IPS DF 6.9 (cell line): ENCODE measurements around the gene ATF5.

ENCODE experiments used
- DNase-seq: peaks from one replicate; pipeline ENCODE4 v3.0.0-alpha.2; 2013; ENCODE audit warnings: low read depth, low spot score
- H3K27ac ChIP-seq: one replicate; pipeline ENCODE4 v1.5.1; 2013; ENCODE audit warnings: low read length, control low read depth
- H3K27me3 ChIP-seq: 2 replicates; pipeline ENCODE4 v1.6.1; 2013; ENCODE audit warnings: mild to moderate bottlenecking, low read length; ENCODE audit not compliant: control insufficient read depth, insufficient read depth
- H3K36me3 ChIP-seq: 2 replicates; pipeline ENCODE4 v1.6.1; 2013; ENCODE audit warnings: low read length; ENCODE audit not compliant: control insufficient read depth, insufficient read depth
- H3K4me1 ChIP-seq: 2 replicates; pipeline ENCODE4 v1.6.1; 2013; ENCODE audit warnings: low read length; ENCODE audit not compliant: control insufficient read depth, insufficient read depth
- H3K4me3 ChIP-seq: 2 replicates; pipeline ENCODE4 v1.5.1; 2013; ENCODE audit warnings: mild to moderate bottlenecking, low read length
- H3K9me3 ChIP-seq: 2 replicates; pipeline ENCODE4 v1.6.1; 2013; ENCODE audit warnings: low read length, inconsistent platforms; ENCODE audit not compliant: control insufficient read depth, insufficient read depth
- WGBS: extraction: QIAGEN DNeasy Blood & Tissue Kit; methylation state at CpG from one replicate; pipeline ENCODE4 v1.1.7; 2013; ENCODE audit warnings: mixed read lengths, missing lambda C conversion rate; ENCODE audit not compliant: insufficient read length, insufficient coverage; 5-methylcytosine and 5-hydroxymethylcytosine counted together

Gene ATF5

GRCh38 chr19:49912965-49913685 is 15.9 kb upstream of the ATF5 start:
- Histone ChIP-seq H3K27ac (no peak overlapping the region), H3K36me3 (peaks cover 22% of the 10 kb centered on the region), H3K9me3 (no peaks in the 10 kb centered on the region), H3K27me3 (no peaks in the 10 kb centered on the region), H3K4me1 (no peaks in the 10 kb centered on the region), H3K4me3 (no peak overlapping the region)
- no peak for DNase-seq
- no CpG with 5 or more reads among the region's 21 CpGs for WGBS

GRCh38 chr19:49913720-49914119 is 15.3 kb upstream of the ATF5 start:
- no peak for DNase-seq
- no CpG with 5 or more reads among the region's 10 CpGs for WGBS
- H3K27me3 ChIP-seq: no peaks in the 10 kb centered on the region
- no peaks in the 10 kb centered on the region for H3K9me3 ChIP-seq
- H3K36me3 ChIP-seq: peaks cover 22% of the 10 kb centered on the region
- H3K4me3 ChIP-seq: no peak overlapping the region
- H3K4me1 ChIP-seq: no peaks in the 10 kb centered on the region
- no peak overlapping the region for H3K27ac ChIP-seq

GRCh38 chr19:49915271-49915670 is 13.7 kb upstream of the ATF5 start:
- H3K27ac ChIP-seq: no peak overlapping the region
- no peaks in the 10 kb centered on the region for H3K27me3 ChIP-seq
- no CpG with 5 or more reads among the region's 6 CpGs for WGBS
- no peak overlapping the region for H3K4me3 ChIP-seq
- H3K4me1 ChIP-seq: no peaks in the 10 kb centered on the region
- no peaks in the 10 kb centered on the region for H3K9me3 ChIP-seq
- DNase-seq: no peak
- peaks cover 15% of the 10 kb centered on the region for H3K36me3 ChIP-seq

GRCh38 chr19:49916839-49917733 is 11.9 kb upstream of the ATF5 start:
- Histone ChIP-seq H3K36me3 (peaks cover 13% of the 10 kb centered on the region), H3K9me3 (no peaks in the 10 kb centered on the region), H3K4me3 (no peak overlapping the region), H3K27me3 (no peaks in the 10 kb centered on the region), H3K4me1 (peaks cover 2% of the 10 kb centered on the region; the same call in 1 of the 2 replicates), H3K27ac (no peak overlapping the region)
- no CpG with 5 or more reads among the region's 21 CpGs for WGBS
- no peak for DNase-seq

GRCh38 chr19:49918089-49918488 is 10.9 kb upstream of the ATF5 start:
- H3K27me3 ChIP-seq: no peaks in the 10 kb centered on the region
- no peaks in the 10 kb centered on the region for H3K9me3 ChIP-seq
- H3K4me1 ChIP-seq: peaks cover 3% of the 10 kb centered on the region; the same call in 1 of the 2 replicates
- no peak overlapping the region for H3K4me3 ChIP-seq
- H3K36me3 ChIP-seq: peaks cover 19% of the 10 kb centered on the region
- no CpG with 5 or more reads among the region's 8 CpGs for WGBS
- DNase-seq: no peak
- H3K27ac ChIP-seq: no peak overlapping the region

- H3K27ac ChIP-seq: no peak overlapping the region
- peaks cover 3% of the 10 kb centered on the region; the same call in 1 of the 2 replicates for H3K4me1 ChIP-seq
- H3K27me3 ChIP-seq: no peaks in the 10 kb centered on the region
- H3K4me3 ChIP-seq: no peak overlapping the region
- no CpG with 5 or more reads among the region's 24 CpGs for WGBS
- H3K36me3 ChIP-seq: peaks cover 29% of the 10 kb centered on the region
- no peaks in the 10 kb centered on the region for H3K9me3 ChIP-seq
- DNase-seq: no peak
These were observed 8.2 kb upstream of the ATF5 start for GRCh38 chr19:49920624-49921363.

- Histone ChIP-seq H3K27me3 (no peaks in the 10 kb centered on the region), H3K36me3 (peaks cover 29% of the 10 kb centered on the region), H3K4me1 (peaks cover 3% of the 10 kb centered on the region; the same call in 1 of the 2 replicates), H3K4me3 (no peak overlapping the region), H3K9me3 (no peaks in the 10 kb centered on the region), H3K27ac (no peak overlapping the region)
- no peak for DNase-seq
- WGBS: no CpG with 5 or more reads among the region's 22 CpGs
These were observed 6.9 kb upstream of the ATF5 start for GRCh38 chr19:49921871-49922795.

GRCh38 chr19:49923055-49924003 is 5.7 kb upstream of the ATF5 start:
- Histone ChIP-seq H3K9me3 (no peaks in the 10 kb centered on the region), H3K27me3 (no peaks in the 10 kb centered on the region), H3K4me3 (no peak overlapping the region), H3K36me3 (peaks cover 36% of the 10 kb centered on the region), H3K4me1 (peaks cover 7% of the 10 kb centered on the region; the same call in 1 of the 2 replicates), H3K27ac (no peak overlapping the region)
- DNase-seq: no peak
- no CpG with 5 or more reads among the region's 31 CpGs for WGBS
